Tibial nerve (tissue), 4 donors: ENCODE measurements around the gene LIPG. TPM values are rescaled to one million over a fixed set of nuclear protein-coding genes. Genes with fewer than 3 reads are reported as not detected.

Experiments
- DNase-seq, 2 donors: peaks; one replicate each; pipeline ENCODE4 v3.0.0-alpha.2; 2019; ENCODE audit warnings: low spot score in 2 of 2
- H3K27ac ChIP-seq, 4 donors: fragments of 200-600 bp; sonication (generic) in 3 of 4; one replicate each; pipeline ENCODE4 v1.5.1; 2017 to 2019; ENCODE audit warnings: mild to moderate bottlenecking in 1 of 4
- H3K27me3 ChIP-seq, 2 donors: fragments of 200-600 bp; sonication (generic) in 1 of 2; one replicate each; pipeline versions ENCODE4 v1.5.1 to v1.6.0; 2017 to 2019
- H3K36me3 ChIP-seq, 3 donors: fragments of 200-600 bp; sonication (generic); one replicate each; pipeline ENCODE4 v1.5.1; 2018 to 2019
- H3K4me1 ChIP-seq, 4 donors: fragments of 200-600 bp; sonication (generic) in 3 of 4; one replicate each; pipeline ENCODE4 v1.5.1; 2017 to 2019
- H3K4me3 ChIP-seq, 4 donors: fragments of 200-600 bp; sonication (generic) in 3 of 4; one replicate each; pipeline ENCODE4 v1.5.1; 2017 to 2019; ENCODE audit warnings: mild to moderate bottlenecking in 1 of 4, moderate library complexity in 1 of 4
- H3K9me3 ChIP-seq, 4 donors: fragments of 200-600 bp; sonication (generic) in 3 of 4; one replicate each; pipeline ENCODE4 v1.5.1; 2017 to 2019
- EP300 ChIP-seq, 2 donors: sonication (generic); formaldehyde crosslinking; IDR thresholded peaks; one replicate each; pipeline ENCODE4 v1.6.1; 2017; ENCODE audit warnings: antibody characterized with exemption in 2 of 2, mild to moderate bottlenecking in 1 of 2
- POLR2A ChIP-seq, 2 donors: fragments of 450-650 bp; IDR thresholded peaks; one replicate each; pipeline ENCODE4 v1.6.1; 2017; ENCODE audit warnings: antibody characterized with exemption in 2 of 2, mild to moderate bottlenecking in 2 of 2, moderate library complexity in 2 of 2
- WGBS, 2 donors: methylation state at CpG; one replicate each; pipeline ENCODE4 v1.1.5; 2018; 5-methylcytosine and 5-hydroxymethylcytosine counted together
- total RNA-seq, 4 donors: library from RNA; depleted of rRNA; stranded (reverse); fragments of >200 nt; gene quantifications; one replicate each; pipeline ENCODE4 v1.1.0, GENCODE V29; 2016
- TF ChIP-seq, protein P1 (sequence below), 5 experiments: fragments of 200-600 bp in 3 of 5; fragments of 450-650 bp in 2 of 5; sonication (generic) in 3 of 5; IDR thresholded peaks; one replicate each; pipeline ENCODE4 v1.5.1; 2016 to 2019; ENCODE audit warnings: antibody characterized with exemption in 5 of 5, mild to moderate bottlenecking in 3 of 5, moderate library complexity in 2 of 5

Gene LIPG
- total RNA-seq, 4 donors from 2014 or later: 0.39 to 0.44 TPM; not detected in 2

DNA sequence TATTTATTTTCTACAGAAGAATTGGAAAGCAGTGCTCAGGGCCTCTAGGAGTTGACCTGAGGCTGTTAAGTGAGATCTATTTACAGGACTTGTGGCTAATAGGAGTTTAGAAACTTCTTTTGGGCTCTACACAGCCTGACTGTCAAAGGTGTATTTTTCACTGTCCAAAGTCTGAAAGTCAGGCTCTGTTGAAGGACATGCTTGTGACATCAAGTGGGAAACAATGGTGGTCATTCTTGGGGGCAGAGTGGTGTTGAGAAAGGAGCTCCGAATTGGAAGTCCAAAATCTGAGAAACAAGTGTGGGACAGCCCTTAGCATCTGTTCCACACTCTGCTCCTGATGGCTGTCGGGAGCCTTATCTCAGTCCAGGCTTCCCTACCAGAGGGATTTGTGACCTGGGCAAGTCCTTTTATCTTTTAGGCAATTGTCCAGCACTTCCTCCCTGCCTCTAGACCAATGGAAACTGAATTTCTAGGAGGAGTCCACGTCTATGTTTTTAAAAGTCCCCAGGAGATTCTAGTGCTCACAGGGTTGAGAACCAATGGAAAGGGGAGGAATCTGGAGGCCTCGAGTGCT lies 76.4 kb downstream of the LIPG start:
- Histone ChIP-seq H3K9me3 (no peaks in the 10 kb centered on the region), H3K27ac (no peak overlapping the region), H3K4me1 (no peaks in the 10 kb centered on the region), H3K36me3 (no peaks in the 10 kb centered on the region), H3K27me3 (no peaks in the 10 kb centered on the region), H3K4me3 (no peak overlapping the region)
- no peak for DNase-seq
- WGBS, 2 donors: 58 to 62% methylated on average over 4 of the region's 4 CpGs
- no peak for TF ChIP-seq POLR2A (IDR thresholded peaks at IDR 0.05)
- no peak for TF ChIP-seq EP300 (IDR thresholded peaks at IDR 0.05)
- TF ChIP-seq, protein P1, sequence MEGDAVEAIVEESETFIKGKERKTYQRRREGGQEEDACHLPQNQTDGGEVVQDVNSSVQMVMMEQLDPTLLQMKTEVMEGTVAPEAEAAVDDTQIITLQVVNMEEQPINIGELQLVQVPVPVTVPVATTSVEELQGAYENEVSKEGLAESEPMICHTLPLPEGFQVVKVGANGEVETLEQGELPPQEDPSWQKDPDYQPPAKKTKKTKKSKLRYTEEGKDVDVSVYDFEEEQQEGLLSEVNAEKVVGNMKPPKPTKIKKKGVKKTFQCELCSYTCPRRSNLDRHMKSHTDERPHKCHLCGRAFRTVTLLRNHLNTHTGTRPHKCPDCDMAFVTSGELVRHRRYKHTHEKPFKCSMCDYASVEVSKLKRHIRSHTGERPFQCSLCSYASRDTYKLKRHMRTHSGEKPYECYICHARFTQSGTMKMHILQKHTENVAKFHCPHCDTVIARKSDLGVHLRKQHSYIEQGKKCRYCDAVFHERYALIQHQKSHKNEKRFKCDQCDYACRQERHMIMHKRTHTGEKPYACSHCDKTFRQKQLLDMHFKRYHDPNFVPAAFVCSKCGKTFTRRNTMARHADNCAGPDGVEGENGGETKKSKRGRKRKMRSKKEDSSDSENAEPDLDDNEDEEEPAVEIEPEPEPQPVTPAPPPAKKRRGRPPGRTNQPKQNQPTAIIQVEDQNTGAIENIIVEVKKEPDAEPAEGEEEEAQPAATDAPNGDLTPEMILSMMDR (IDR thresholded peaks at IDR 0.05): no peak

DNA sequence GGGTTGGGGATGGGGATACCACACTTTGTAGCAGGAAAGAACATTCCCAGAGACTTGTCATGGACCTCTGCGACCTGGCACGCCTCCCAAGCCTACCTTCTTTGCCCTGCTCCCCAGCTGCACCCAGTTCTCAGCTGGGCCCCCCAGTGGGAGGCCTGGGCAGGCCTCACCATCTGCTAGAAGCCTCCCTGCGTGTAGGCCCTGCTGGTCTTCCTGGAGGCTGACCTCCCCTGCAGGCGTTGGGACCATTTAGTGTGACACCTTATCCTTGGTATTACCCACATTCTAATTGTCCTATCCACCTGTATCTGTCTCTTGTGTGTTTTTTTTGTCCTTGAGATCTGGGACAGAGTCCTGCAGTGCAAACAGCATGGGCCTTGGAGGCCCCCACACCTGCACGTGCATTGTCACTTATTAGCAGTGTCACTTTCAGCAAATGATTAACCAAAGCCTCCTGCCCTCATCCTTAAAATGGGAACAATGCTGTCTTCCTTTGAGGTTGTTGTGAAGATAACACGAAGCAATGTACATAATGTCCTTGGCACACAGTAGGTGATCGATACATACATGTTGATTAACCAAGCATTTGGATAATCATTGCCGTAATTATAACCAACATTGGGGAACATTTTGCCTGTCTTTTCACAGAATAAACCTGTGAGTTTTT lies 77.2 kb downstream of the LIPG start:
- no peak for DNase-seq
- H3K4me3 ChIP-seq: no peak overlapping the region
- no peaks in the 10 kb centered on the region for H3K4me1 ChIP-seq

DNA sequence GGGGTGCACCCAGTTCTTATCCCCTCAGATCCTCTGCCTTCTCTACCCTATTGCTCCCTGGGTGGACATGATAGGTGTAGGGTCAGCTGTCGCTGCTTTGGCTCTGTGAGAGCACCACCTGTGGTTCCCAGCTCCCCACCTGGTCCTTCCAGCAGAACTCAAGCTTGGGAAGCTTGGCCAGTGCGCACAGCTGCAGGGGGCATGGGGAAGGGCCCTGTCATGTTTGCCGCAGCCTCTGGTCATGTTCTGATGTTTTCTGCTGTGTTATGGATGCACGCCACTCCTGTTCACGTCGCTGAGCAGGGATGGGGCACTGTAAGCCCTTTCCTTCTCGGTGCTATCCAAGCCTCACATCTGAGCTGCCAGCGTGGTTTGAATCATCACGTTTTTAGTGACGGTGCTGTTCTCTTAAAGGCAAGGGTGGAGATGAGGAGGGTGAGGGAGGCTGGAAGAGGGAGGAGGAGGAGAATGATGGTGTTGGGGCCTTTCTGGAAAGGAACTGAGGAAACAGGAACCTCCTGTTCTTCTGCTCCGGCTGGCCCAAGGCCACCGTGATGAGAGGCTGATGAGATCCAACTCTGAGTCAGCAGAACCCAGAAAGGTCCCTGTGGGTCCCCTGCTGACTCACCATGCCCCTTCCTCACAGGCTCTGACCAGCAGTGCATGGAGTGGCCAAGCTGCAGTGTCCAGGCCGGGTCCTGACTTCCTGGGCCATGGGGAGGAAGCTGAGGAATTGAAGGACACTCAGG lies 78.0 kb downstream of the LIPG start:
- Histone ChIP-seq H3K36me3 (no peaks in the 10 kb centered on the region), H3K4me1 (no peaks in the 10 kb centered on the region), H3K4me3 (no peak overlapping the region), H3K27ac (no peak overlapping the region), H3K27me3 (no peaks in the 10 kb centered on the region), H3K9me3 (no peaks in the 10 kb centered on the region)
- WGBS, 2 donors: 69 to 75% methylated on average over 13 of the region's 13 CpGs
- no peak for TF ChIP-seq POLR2A (IDR thresholded peaks at IDR 0.05)
- TF ChIP-seq, protein P1 (IDR thresholded peaks at IDR 0.05): no peak
- no peak for TF ChIP-seq EP300 (IDR thresholded peaks at IDR 0.05)
- DNase-seq: no peak

More for the DNA sequence above, 77.2 kb downstream of the LIPG start:
- WGBS, 2 donors: 83 to 91% methylated on average over 8 of the region's 8 CpGs
- Histone ChIP-seq H3K9me3 (no peaks in the 10 kb centered on the region), H3K27ac (no peak overlapping the region), H3K27me3 (no peaks in the 10 kb centered on the region), H3K36me3 (no peaks in the 10 kb centered on the region)
- TF ChIP-seq POLR2A (IDR thresholded peaks at IDR 0.05): no peak
- TF ChIP-seq EP300 (IDR thresholded peaks at IDR 0.05): no peak
- TF ChIP-seq, protein P1 (IDR thresholded peaks at IDR 0.05): no peak

DNA sequence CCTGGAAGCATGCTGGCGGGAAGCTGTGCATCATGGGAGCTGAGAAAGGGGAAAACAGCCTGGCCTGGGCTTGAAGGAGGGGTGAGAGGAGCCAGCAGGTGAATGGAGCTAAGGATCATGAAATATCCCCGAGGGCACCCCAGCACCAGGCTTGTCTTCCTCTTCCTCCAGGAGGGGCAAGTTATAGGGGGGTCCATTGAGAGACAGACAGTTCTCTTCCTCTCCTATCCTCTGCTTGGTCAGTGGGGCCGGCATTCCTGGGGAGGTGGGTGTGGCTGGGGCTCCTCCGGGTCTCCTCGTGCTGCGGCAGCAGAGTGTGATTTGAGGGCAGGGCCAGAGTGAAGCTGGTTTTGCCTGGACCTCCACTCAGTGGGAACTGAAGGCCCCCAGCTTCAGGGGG lies 78.9 kb downstream of the LIPG start:
- Histone ChIP-seq H3K4me3 (no peak overlapping the region), H3K36me3 (no peaks in the 10 kb centered on the region), H3K9me3 (no peaks in the 10 kb centered on the region), H3K27me3 (no peaks in the 10 kb centered on the region), H3K4me1 (peaks cover 0 to 1% (median 0%) of the 10 kb centered on the region in 4 donors), H3K27ac (no peak overlapping the region)
- no peak for DNase-seq
- no peak for TF ChIP-seq POLR2A (IDR thresholded peaks at IDR 0.05)
- TF ChIP-seq, protein P1 (IDR thresholded peaks at IDR 0.05): no peak
- 47 to 66% methylated on average over 6 of the region's 6 CpGs for WGBS, 2 donors

DNA sequence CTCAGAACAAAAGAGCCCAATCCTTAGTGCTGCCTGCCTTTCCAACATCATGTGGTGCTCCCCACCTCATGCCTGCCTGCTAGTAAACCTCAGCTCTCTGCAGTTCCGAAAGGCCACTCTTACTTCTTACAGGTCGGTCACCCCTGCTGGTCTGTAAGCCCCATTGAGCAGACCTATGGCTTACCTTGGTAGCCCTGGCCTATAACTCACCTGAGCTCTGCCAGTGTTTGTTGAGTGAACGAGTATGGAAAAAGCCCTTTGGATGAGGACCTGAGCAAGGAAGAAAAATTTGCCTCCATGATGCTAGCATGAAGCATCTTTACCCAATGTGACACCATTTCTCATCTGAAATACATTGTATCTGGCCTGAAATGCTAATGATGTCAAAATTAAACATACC lies 83.3 kb downstream of the LIPG start:
- Histone ChIP-seq H3K4me1 (peaks cover 0 to 8% (median 0%) of the 10 kb centered on the region in 4 donors), H3K27me3 (no peaks in the 10 kb centered on the region), H3K9me3 (no peaks in the 10 kb centered on the region), H3K4me3 (no peak overlapping the region), H3K36me3 (no peaks in the 10 kb centered on the region), H3K27ac (no peak overlapping the region)
- no peak for DNase-seq
- TF ChIP-seq EP300 (IDR thresholded peaks at IDR 0.05) (no peak), POLR2A (IDR thresholded peaks at IDR 0.05) (no peak)
- TF ChIP-seq, protein P1 (IDR thresholded peaks at IDR 0.05): no peak
- 91 to 92% methylated on average over 3 of the region's 3 CpGs for WGBS, 2 donors
